HG03571 (cell line): Measurements from ENCODE around the gene ARPP21.

Experiments
- ATAC-seq: cut with Tn5 transposase; IDR thresholded peaks from one replicate; pipeline ENCODE4 v1.9.1; 2021; ENCODE audit not compliant: unreplicated experiment

ARPP21 gene

GRCh38 chr3:35727179-35727578 is 87.9 kb downstream of the ARPP21 start:
- no peak for ATAC-seq

DNA sequence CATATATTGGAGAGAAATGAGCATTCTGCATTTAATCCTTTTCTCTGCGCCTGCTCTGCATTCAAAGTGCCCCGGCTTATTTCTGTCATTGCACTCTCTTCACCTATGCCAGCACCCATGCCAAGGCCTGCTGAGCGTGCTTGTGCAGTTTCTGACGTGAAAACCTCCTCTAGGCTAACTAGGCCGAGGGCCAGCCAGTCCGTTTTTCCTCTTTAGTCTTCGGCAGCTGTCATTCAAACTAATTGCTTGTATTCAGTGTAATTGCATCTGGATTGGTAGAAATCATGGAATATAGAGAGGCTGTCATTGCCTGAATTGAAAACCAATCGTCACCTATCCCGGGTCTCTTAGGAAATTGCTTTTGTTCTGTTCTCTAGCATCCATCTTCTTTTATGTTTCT is 94.0 kb downstream of the ARPP21 start:
- ATAC-seq, result no peak

DNA sequence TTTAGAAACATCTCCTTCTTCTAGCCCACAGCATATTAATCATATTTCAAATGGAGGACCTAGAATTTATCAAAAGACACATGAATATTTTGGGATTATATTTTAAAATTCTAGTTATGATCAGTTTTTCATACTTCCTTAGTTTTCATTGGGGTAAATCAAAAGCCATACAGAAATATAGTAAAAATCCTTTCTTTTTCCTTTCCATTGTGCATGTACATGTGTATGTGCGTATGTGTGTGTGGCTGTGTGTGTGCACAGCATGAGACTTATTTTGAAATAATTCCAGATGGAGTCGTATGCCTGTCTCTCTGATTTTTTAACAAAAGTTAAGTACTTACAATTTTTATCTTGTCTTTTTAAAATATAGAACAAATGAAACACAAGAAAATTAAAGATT is 94.5 kb downstream of the ARPP21 start:
- no peak for ATAC-seq

DNA sequence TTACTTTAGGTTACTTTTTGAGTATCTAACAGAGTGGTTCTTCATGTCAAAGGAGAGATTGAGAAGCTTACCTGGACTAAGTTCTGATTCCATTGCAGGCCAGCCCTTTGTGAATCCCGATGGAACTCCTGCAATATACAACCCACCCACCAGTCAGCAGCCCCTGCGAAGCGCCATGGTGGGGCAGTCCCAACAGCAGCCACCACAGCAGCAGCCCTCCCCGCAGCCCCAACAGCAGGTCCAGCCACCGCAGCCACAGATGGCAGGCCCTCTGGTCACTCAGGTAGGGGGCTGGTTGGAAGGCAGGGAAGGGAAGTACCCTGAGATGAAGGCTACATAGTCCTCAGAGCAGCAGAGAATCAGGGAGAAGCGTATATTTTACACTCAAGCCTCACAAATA is 97.8 kb downstream of the ARPP21 start:
- ATAC-seq, result no peak

- no peak for ATAC-seq
Observed at GRCh38 chr3:35737527-35737926, 98.2 kb downstream of the ARPP21 start.

DNA sequence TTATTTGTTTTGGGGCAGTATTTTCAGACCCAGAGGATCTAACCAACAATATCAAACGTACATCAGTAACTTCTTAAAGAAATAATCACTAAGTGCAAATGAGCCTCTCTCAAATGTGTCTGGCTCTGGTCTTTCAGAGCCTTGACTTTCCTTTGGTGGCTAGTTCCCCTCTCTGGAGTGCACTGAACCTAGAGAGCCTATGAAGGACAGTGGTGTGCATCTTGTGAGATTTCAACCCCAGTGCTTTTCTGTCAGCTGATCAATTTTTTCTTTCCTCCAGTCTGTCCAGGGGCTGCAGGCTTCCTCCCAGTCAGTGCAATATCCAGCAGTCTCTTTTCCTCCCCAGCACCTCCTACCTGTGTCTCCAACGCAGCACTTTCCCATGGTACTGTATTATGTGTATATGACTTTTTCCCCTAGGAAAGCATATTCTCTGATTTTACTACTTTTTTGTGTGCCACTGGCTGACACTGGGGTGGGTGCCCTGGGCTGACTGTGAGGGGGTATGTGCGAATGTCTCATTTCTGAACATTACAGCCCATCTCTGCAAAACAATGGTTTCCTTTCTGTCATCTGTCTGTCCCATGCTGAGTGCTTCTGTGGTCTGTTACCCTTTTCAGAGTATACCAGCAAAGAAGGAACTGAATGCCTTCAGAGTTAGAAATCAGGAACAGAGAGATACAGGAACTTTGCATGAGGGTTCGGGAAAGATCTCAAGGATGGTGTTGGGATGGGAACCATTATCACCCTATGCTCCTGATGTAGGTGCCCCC is 98.8 kb downstream of the ARPP21 start:
- ATAC-seq, result no peak

DNA sequence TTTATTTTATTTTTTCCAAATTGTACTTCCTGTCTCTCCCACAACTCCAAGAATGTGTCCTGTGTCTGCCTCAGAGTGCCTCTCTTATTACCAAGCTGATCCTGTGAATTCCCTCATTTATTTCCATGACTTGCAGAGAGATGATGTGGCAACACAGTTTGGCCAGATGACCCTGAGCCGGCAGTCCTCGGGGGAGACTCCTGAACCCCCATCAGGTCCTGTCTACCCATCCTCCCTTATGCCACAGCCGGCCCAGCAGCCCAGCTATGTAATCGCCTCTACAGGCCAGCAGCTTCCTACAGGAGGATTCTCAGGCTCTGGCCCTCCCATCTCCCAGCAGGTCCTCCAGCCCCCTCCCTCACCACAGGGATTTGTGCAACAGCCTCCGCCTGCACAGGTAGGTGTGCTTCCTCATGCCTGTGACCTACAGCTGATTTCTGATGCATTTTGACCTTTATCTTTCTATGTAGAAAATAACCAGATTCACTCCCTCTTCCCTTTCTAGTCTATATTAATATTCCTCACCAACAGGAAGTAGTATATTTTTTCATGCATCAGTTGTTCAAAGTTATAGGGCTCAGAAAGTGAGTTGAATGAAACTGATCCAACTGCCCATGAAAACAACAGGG is 100.0 kb downstream of the ARPP21 start:
- no peak for ATAC-seq

- ATAC-seq, result no peak
Observed at GRCh38 chr3:35739964-35740527, 100.7 kb downstream of the ARPP21 start.

- no peak for ATAC-seq
Observed at GRCh38 chr3:35743218-35743617, 103.9 kb downstream of the ARPP21 start.

DNA sequence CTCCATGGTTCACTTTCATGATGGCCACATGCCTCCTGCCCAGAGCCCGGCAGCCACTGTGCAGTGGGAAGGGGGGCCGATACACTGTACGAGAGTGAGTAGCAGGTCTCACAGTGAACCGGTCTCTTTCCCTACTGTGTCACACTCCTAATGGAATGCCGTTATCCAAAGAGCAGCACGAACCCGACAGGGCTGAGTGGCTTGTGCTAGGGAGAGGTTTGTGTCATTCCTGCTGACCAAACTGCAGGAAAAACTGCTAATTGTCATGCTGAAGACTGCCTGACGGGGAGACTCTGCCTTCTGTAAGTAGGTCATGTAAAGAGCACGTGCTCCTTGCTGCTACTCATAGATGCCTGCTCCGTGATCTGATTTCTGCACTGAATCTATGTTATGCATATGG is 105.1 kb downstream of the ARPP21 start:
- no peak for ATAC-seq

DNA sequence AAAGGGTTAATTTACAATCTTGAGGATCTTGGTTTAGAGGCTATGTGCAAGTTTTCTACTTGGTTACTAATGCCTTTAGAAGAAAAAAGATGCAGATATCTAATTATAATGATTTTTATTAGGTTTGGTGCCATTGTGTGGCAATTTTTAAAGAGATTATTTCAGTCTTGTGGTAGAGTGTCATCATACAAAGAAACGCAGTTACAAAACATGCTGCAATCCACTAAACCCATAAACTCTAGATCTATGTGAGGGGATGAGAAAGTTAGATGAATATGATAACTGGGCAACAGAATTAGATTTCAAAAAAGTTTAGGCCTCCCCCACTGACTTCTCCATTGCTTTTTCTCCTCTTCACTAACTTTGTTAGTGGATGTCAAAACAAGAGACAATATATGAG is 106.0 kb downstream of the ARPP21 start:
- no peak for ATAC-seq

DNA sequence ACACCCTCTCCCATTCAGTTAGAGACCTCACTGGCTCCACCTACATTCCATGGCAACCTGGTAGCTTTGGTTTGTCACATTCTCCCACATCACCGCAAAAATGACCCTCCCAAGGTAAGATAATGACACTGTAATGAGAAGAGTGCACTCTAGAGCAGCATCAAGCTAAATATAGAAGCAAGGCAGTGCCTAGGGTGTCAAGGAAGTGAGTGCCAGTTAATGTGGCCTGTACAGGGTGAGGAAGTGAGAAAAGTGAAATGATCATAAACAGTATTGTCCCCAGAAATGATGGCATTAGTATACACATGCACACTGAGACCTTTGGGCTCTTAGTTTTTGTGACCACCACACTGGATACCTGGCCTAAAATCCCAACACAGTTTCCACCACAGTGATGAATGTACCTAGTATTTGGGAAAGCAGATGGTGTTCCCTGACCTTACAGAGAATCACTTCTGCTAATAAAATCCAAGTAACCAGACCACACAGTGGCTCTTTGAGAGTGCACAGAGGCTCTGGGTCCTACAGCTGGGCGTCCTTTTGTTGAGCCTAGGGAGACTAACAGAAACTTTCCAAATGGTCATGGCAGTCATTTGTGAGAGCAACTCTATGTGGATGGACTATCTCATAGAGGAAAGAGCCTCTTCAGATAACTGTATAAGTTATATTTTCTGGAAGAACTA is 106.6 kb downstream of the ARPP21 start:
- ATAC-seq, result no peak

GRCh38 chr3:35746492-35746891 is 107.2 kb downstream of the ARPP21 start:
- ATAC-seq, result no peak

GRCh38 chr3:35748144-35748543 is 108.8 kb downstream of the ARPP21 start:
- no peak for ATAC-seq

GRCh38 chr3:35751207-35751606 is 111.9 kb downstream of the ARPP21 start:
- ATAC-seq, result no peak

DNA sequence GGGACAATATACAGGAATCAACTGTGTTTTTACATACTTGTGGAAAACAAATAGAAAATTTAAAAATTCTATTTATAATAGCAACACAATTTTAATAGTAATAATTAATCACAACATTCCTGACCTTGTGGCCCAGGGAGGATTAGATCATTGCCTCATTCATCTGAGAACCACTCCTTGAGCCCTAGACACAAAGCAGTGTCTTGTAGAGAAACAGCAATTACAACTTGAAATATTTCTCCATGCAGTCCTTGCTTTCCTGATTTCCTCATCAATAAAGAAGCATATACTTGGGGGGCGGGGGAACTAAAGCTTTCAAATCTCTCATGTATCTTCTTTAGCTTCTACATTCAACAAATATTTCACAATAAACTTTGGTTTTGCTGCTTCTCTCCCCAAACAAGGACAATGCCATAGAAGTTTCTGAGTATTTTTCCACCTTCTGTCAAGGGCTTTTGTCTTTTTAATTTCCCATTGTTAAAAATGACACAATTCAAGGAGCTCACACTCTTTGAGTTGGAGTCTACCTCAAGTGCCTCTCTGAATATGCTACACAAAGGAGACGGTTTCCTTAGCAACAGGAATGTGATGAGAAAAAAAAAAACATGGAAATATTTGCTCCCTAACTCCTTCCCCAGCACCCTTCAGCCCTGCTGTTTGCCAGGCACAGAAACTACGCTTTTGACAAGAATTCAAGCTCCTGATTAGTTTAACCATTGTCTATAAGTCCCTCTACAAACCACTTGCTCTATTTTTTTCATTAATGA is 118.8 kb downstream of the ARPP21 start:
- ATAC-seq, result no peak

- ATAC-seq, result no peak
Observed at GRCh38 chr3:35760146-35760545, 120.8 kb downstream of the ARPP21 start.

GRCh38 chr3:35761311-35761710 is 122.0 kb downstream of the ARPP21 start:
- no peak for ATAC-seq

- ATAC-seq, result no peak
Observed at GRCh38 chr3:35772381-35773015, 133.2 kb downstream of the ARPP21 start.

DNA sequence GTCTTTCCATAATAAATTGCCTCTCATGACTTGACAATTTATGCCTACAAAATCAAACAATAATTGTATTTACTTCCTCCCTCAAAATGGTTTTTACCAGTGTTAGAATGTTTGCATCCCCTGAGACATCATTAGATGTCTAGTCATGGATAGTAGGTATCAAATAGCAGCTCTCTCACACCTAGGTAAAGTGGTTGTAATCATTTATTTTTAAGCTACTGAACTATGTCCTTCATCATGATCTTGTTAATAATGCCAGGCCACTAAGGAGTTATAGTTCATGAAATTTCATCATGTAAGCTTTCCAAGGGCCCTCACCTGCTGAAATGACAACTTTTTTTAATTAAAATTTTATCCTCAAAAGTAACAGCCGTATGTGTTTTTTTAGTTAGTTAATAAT is 134.1 kb downstream of the ARPP21 start:
- ATAC-seq, result no peak

GRCh38 chr3:35776346-35776745 is 137.0 kb downstream of the ARPP21 start:
- ATAC-seq, result no peak
